IMR-90 (cell line): ENCODE results near the gene MTCL1. TPM values are rescaled to one million over a fixed set of nuclear protein-coding genes. Genes with fewer than 3 reads are reported as not detected.

Experiments used
- ATAC-seq: fragments of 200-7000 bp; cut with Tn5 transposase; 2 replicates; pipeline ENCODE4 v1.9.1; 2020; ENCODE audit warnings: low read depth, mild to moderate bottlenecking, moderate library complexity
- BruUV-seq: library from RNA; stranded (reverse); fragments of 400-500 nt; replicated peaks from 2 replicates; lab custom pipeline; 2021; lab: Mats Ljungman, UMichigan
- CTCF ChIA-PET: fragments of 300-600 bp; formaldehyde crosslinking; extraction: SDS; loops from one replicate; lab custom pipeline; 2021; ENCODE audit warnings: antibody characterized with exemption; lab: Yijun Ruan, JAX
- POLR2A ChIA-PET: fragments of 300-600 bp; sonication (Branson Sonifier 250); formaldehyde crosslinking; loops from one replicate; lab custom pipeline; 2022; ENCODE audit warnings: antibody characterized with exemption; ENCODE audit not compliant: unreplicated experiment; lab: Charles Lee
- DNase-seq: peaks from one replicate; pipeline ENCODE4 v3.0.0; 2013
- H2AFZ ChIP-seq: replicated peaks from 2 replicates; pipeline ENCODE3; 2013; ENCODE audit warnings: low read length, mild to moderate bottlenecking; ENCODE audit not compliant: poor library complexity
- H2AK5ac ChIP-seq: 2 replicates; pipeline ENCODE4 v1.6.1; 2013; ENCODE audit warnings: low read depth, low read length, inconsistent platforms
- H2AK9ac ChIP-seq: replicated peaks from 2 replicates; pipeline ENCODE3; 2013; ENCODE audit warnings: mild to moderate bottlenecking, low read depth, low read length, moderate library complexity; ENCODE audit not compliant: poor library complexity
- H2BK120ac ChIP-seq: 2 replicates; pipeline ENCODE4 v1.6.1; 2013; ENCODE audit warnings: low read depth, low read length, inconsistent platforms
- H2BK15ac ChIP-seq: 3 replicates; pipeline ENCODE4 v1.6.1; 2013; ENCODE audit warnings: low read depth, low read length, inconsistent platforms
- H2BK20ac ChIP-seq: 2 replicates; pipeline ENCODE4 v1.6.1; 2013; ENCODE audit warnings: low read depth, mild to moderate bottlenecking, inconsistent platforms, low read length, moderate library complexity
- H2BK5ac ChIP-seq: 2 replicates; pipeline ENCODE4 v1.6.1; 2013; ENCODE audit warnings: mild to moderate bottlenecking, low read depth, low read length, inconsistent platforms; ENCODE audit not compliant: poor library complexity, severe bottlenecking
- H3K14ac ChIP-seq: replicated peaks from 2 replicates; pipeline ENCODE4 v1.6.1; 2013; ENCODE audit warnings: low read depth, low read length, inconsistent platforms
- H3K18ac ChIP-seq: 2 replicates; pipeline ENCODE4 v1.6.1; 2013; ENCODE audit warnings: low read depth, low read length, control low read depth
- H3K23ac ChIP-seq: 2 replicates; pipeline ENCODE4 v1.6.1; 2013; ENCODE audit warnings: low read depth, low read length, inconsistent platforms
- H3K27ac ChIP-seq: 2 replicates; pipeline ENCODE4 v1.5.1; 2013; ENCODE audit warnings: mild to moderate bottlenecking, control low read depth, low read length; ENCODE audit not compliant: insufficient read depth
- H3K27me3 ChIP-seq: 2 replicates; pipeline ENCODE4 v1.6.1; 2013; ENCODE audit warnings: low read length; ENCODE audit not compliant: control insufficient read depth, insufficient read depth
- H3K36me3 ChIP-seq: 2 replicates; pipeline ENCODE4 v1.6.1; 2013; ENCODE audit warnings: low read length, mixed read lengths; ENCODE audit not compliant: control insufficient read depth, insufficient read depth
- H3K4ac ChIP-seq: 2 replicates; pipeline ENCODE4 v1.6.1; 2013; ENCODE audit warnings: low read depth, low read length, inconsistent platforms
- H3K4me1 ChIP-seq: 2 replicates; pipeline ENCODE4 v1.6.1; 2013; ENCODE audit warnings: low read length, mixed read lengths; ENCODE audit not compliant: control insufficient read depth, insufficient read depth
- H3K4me2 ChIP-seq: 2 replicates; pipeline ENCODE4 v1.6.1; 2013; ENCODE audit warnings: low read depth, mild to moderate bottlenecking, control low read depth, low read length, moderate library complexity
- H3K4me3 ChIP-seq: 2 replicates; pipeline ENCODE4 v1.5.1; 2013; ENCODE audit warnings: low read depth, mild to moderate bottlenecking, control low read depth, low read length, moderate library complexity; ENCODE audit not compliant: insufficient read depth
- H3K56ac ChIP-seq: 2 replicates; pipeline ENCODE4 v1.6.1; 2013; ENCODE audit warnings: low read length, inconsistent platforms; ENCODE audit not compliant: insufficient read depth; ENCODE audit errors: extremely low read depth
- H3K79me1 ChIP-seq, 2 experiments: 2 replicates each; pipeline ENCODE4 v1.6.1; 2013; ENCODE audit warnings: low read length in 2 of 2, inconsistent platforms in 1 of 2, low read depth in 1 of 2
- H3K9ac ChIP-seq: 2 replicates; pipeline ENCODE4 v1.6.1; 2013; ENCODE audit warnings: low read depth, low read length, control low read depth
- H3K9me1 ChIP-seq: 2 replicates; pipeline ENCODE4 v1.6.1; 2013; ENCODE audit warnings: low read length, inconsistent platforms; ENCODE audit not compliant: insufficient read depth
- H3K9me3 ChIP-seq: 2 replicates; pipeline ENCODE4 v1.6.1; 2013; ENCODE audit warnings: low read length; ENCODE audit not compliant: control insufficient read depth, insufficient read depth
- H4K20me1 ChIP-seq: 2 replicates; pipeline ENCODE4 v1.6.1; 2013; ENCODE audit warnings: low read length, inconsistent platforms; ENCODE audit not compliant: insufficient read depth
- H4K5ac ChIP-seq: 2 replicates; pipeline ENCODE4 v1.6.1; 2013; ENCODE audit warnings: mild to moderate bottlenecking, low read depth, low read length, control low read depth
- H4K8ac ChIP-seq, 2 experiments: 2 replicates each; pipeline ENCODE4 v1.6.1; 2013; ENCODE audit warnings: low read depth in 2 of 2, low read length in 2 of 2, control low read depth in 1 of 2, inconsistent platforms in 1 of 2
- H4K91ac ChIP-seq: 2 replicates; pipeline ENCODE4 v1.6.1; 2013; ENCODE audit warnings: low read depth, low read length, inconsistent platforms; ENCODE audit not compliant: insufficient read depth
- FOS ChIP-seq: fragments of 150-350 bp; IDR thresholded peaks from 2 replicates; pipeline ENCODE4 v1.6.1; 2016; ENCODE audit warnings: low read depth, low read length
- MAFK ChIP-seq: IDR thresholded peaks from 2 replicates; pipeline ENCODE4 v1.6.1; 2012; ENCODE audit warnings: low read depth, low read length, improper control_type of control experiment
- MXI1 ChIP-seq: IDR thresholded peaks from 2 replicates; pipeline ENCODE4 v1.6.1; 2012; ENCODE audit warnings: low read depth, mild to moderate bottlenecking, low read length, moderate library complexity, borderline replicate concordance
- WGBS, 2 experiments: methylation state at CpG; one replicate each; pipeline versions ENCODE4 v1.1.5 to v1.1.7; 2013; ENCODE audit warnings: missing lambda C conversion rate in 2 of 2; ENCODE audit not compliant: insufficient read length in 1 of 2; ENCODE audit errors: extremely low coverage in 2 of 2; 5-methylcytosine and 5-hydroxymethylcytosine counted together
- dilution Hi-C: fragments of 300-500 bp; cut with HindIII; formaldehyde crosslinking; loops from one replicate; pipeline ENCODE4 v1.14.3; 2018; ENCODE audit warnings: low sequenced_read_pairs; ENCODE audit not compliant: unreplicated experiment
- in situ Hi-C: fragments of 300-500 bp; cut with MboI; formaldehyde crosslinking; loops from 3 replicates; pipeline ENCODE4 v1.14.3; 2019; ENCODE audit warnings: low sequenced_read_pairs, inconsistent platforms, mixed read lengths
- intact Hi-C: fragments of 100-400 bp; cut with micrococcal nuclease; formaldehyde crosslinking; loops from 2 replicates; pipeline ENCODE4 v1.10.0; 2022
- polyA plus RNA-seq, 3 experiments: library from polyadenylated mRNA; depleted of rRNA; stranded (reverse); fragments of >200 nt; gene quantifications; 2 replicates each; pipeline ENCODE4 v1.2.3, GENCODE V29; 2012; ENCODE audit warnings: low replicate concordance in 1 of 3
- total RNA-seq: library from RNA; depleted of rRNA; stranded (reverse); fragments of >200 nt; gene quantifications from 2 replicates; pipeline ENCODE4 v1.2.3, GENCODE V29; 2012

The MTCL1 gene
- total and polyA plus RNA-seq, 2 of the 4 experiments (the other 2 are of a cell fraction), result 29.0 to 45.3 TPM

GRCh38 chr18:8863427-8863826 lies 158.1 kb downstream of the MTCL1 start:
- Histone ChIP-seq H3K9me1 (peaks cover 6% of the 10 kb centered on the region; the same call in 1 of the 2 replicates), H3K56ac (no peak overlapping the region), H3K9ac (no peak overlapping the region), H2BK120ac (no peak overlapping the region), H3K4me3 (no peak overlapping the region), H3K14ac (no peak overlapping the region), H3K4me2 (no peak overlapping the region), H3K79me1 (no peaks in the 10 kb centered on the region), H3K27me3 (no peaks in the 10 kb centered on the region), H2BK15ac (0 out of 3 replicates have a peak overlapping the region, but pooled peaks have one; percentile 20), H3K23ac (no peak overlapping the region), H4K8ac (no peak overlapping the region), H2AFZ (no peak overlapping the region), H4K91ac (no peak overlapping the region), H2AK5ac (0 out of 2 replicates have a peak overlapping the region, but pooled peaks have one; percentile 21), H3K36me3 (no peaks in the 10 kb centered on the region), H3K4me1 (peaks cover 4% of the 10 kb centered on the region; the same call in 1 of the 2 replicates), H4K20me1 (no peaks in the 10 kb centered on the region), H3K27ac (no peak overlapping the region), H3K4ac (no peak overlapping the region), H2BK5ac (no peak overlapping the region), H2AK9ac (no peak overlapping the region), H3K18ac (no peak overlapping the region), H2BK20ac (no peak overlapping the region), H4K5ac (no peak overlapping the region), H3K9me3 (no peaks in the 10 kb centered on the region)
- CTCF ChIA-PET, result no interaction called here
- DNase-seq (no peak), ATAC-seq (no peak)
- TF ChIP-seq MXI1 (no peak), FOS (no peak), MAFK (no peak)
- in situ Hi-C loops (no loop called here), dilution Hi-C loops (no loop called here), intact Hi-C loops (no loop called here)
- no TSS peak for BruUV-seq
- 94% methylated on average over 2 of the region's 3 CpGs; no CpG with 5 or more reads in 1 of the 2 experiments for WGBS, 2 experiments
- POLR2A ChIA-PET, result no interaction called here
